ENCODE results near the gene HPCA. TPM values are rescaled to one million over a fixed set of nuclear protein-coding genes. Genes with fewer than 3 reads are reported as not detected.

HPCA gene
- total and polyA plus RNA-seq, 7 donors: 1.2 to 1.9 (median 1.8) TPM; not detected in 4

GRCh38 chr1:32874860-32875752, 11.2 kb upstream of the HPCA start:
- Histone ChIP-seq H3K27ac (no peak overlapping the region), H3K9me3 (no peaks in the 10 kb centered on the region), H3K27me3 (peaks cover 0 to 4% (median 0%) of the 10 kb centered on the region in 3 donors), H3K36me3 (no peaks in the 10 kb centered on the region), H3K4me3 (no peak overlapping the region), H3K4me1 (peaks cover 0 to 27% (median 13%) of the 10 kb centered on the region in 4 donors)
- no peak for DNase-seq
- TF ChIP-seq CTCF (IDR thresholded peaks at IDR 0.05) (no peak), POLR2AphosphoS5 (IDR thresholded peaks at IDR 0.05) (no peak), POLR2A (IDR thresholded peaks at IDR 0.05) (no peak), EP300 (IDR thresholded peaks at IDR 0.05) (no peak)
- intact Hi-C loops (cut with DNase I): loop anchor here (5.0 kb wide), 2 partner anchors 163 to 207 kb away; partner anchors contain the start of gene AZIN2
- WGBS, 2 donors: 48 to 75% methylated on average over 5 of the region's 5 CpGs

GRCh38 chr1:32876341-32877210, 9.7 kb upstream of the HPCA start:
- intact Hi-C loops (cut with DNase I): no loop called here
- 22 to 35% methylated on average over 16 of the region's 16 CpGs for WGBS, 2 donors
- no peak for DNase-seq

GRCh38 chr1:32877211-32878110, 8.8 kb upstream of the HPCA start:
- WGBS, 2 donors: 54 to 77% methylated on average over 13 of the region's 13 CpGs
- no peaks in the 10 kb centered on the region for H3K27me3 ChIP-seq
- TF ChIP-seq EP300 (IDR thresholded peaks at IDR 0.05) (no peak), POLR2A (IDR thresholded peaks at IDR 0.05) (no peak), POLR2AphosphoS5 (IDR thresholded peaks at IDR 0.05) (no peak), CTCF (IDR thresholded peaks at IDR 0.05) (no peak)
- H3K4me1 ChIP-seq: peaks cover 0 to 22% (median 9%) of the 10 kb centered on the region in 4 donors
- no peak overlapping the region for H3K4me3 ChIP-seq
- DNase-seq: peak; percentile 41
- no peaks in the 10 kb centered on the region for H3K9me3 ChIP-seq
- no peak overlapping the region for H3K27ac ChIP-seq
- H3K36me3 ChIP-seq: no peaks in the 10 kb centered on the region
- intact Hi-C loops (cut with DNase I): no loop called here

More at GRCh38 chr1:32876341-32877210, 9.7 kb upstream of the HPCA start:
- Histone ChIP-seq H3K27me3 (no peaks in the 10 kb centered on the region), H3K36me3 (no peaks in the 10 kb centered on the region), H3K9me3 (no peaks in the 10 kb centered on the region), H3K4me1 (peaks cover 0 to 18% (median 2%) of the 10 kb centered on the region in 4 donors), H3K4me3 (no peak overlapping the region), H3K27ac (no peak overlapping the region)
- TF ChIP-seq CTCF (IDR thresholded peaks at IDR 0.05) (peak in 3 of 4 experiments; percentile 68 to 70 (median 69)), POLR2A (IDR thresholded peaks at IDR 0.05) (no peak)

- intact Hi-C loops (cut with DNase I): no loop called here
- Histone ChIP-seq H3K4me3 (no peak overlapping the region), H3K36me3 (no peaks in the 10 kb centered on the region), H3K4me1 (peaks cover 0 to 17% (median 9%) of the 10 kb centered on the region in 4 donors), H3K27ac (no peak overlapping the region), H3K27me3 (no peaks in the 10 kb centered on the region), H3K9me3 (no peaks in the 10 kb centered on the region)
- DNase-seq: no peak
- TF ChIP-seq EP300 (IDR thresholded peaks at IDR 0.05) (no peak), POLR2A (IDR thresholded peaks at IDR 0.05) (no peak)
- 70 to 80% methylated on average over 6 of the region's 6 CpGs for WGBS, 2 donors
Measured at GRCh38 chr1:32878183-32878582, 8.1 kb upstream of the HPCA start.
